ENCODE data around the gene DPYSL4. TPM values are rescaled to one million over a fixed set of nuclear protein-coding genes. Genes with fewer than 3 reads are reported as not detected.

The DPYSL4 gene
- total RNA-seq, 1 donor from 2014 or later: 0.53 TPM

DNA sequence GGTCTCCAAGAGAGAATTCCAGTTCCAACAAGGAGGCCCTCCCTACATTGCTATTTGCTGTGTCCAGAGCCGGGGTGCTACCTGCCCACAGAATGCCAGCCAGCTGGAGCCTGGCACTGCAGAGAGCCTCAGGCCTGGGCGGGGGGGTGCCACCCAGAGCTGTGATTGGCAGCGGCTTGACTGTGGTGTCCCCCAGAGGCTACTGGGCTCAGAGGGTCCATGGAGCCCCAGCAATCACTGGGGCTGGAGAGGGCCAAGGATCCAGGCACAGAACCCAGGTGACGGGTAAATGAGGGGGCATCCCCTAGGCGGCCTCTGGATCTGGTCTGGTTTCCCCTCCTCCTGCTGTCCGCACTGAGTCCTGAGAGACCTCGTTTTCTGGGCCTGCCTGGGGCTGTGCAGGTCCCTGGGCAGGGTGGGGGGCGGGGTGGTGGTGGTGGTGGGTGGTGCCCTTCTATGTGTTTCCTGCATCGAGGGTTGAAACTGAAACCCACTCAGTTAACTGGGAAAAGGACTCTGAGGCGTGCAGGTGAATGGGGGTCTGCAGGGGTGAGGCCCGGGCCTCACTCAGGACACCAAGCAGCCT is 12.6 kb downstream of the DPYSL4 start:
- H3K4me1 Mint-ChIP-seq: no peaks in the 10 kb centered on the region
- H3K9me3 Mint-ChIP-seq: no peaks in the 10 kb centered on the region
- intact Hi-C loops (cut with micrococcal nuclease): no loop called here
- no peak overlapping the region for H3K27ac Mint-ChIP-seq
- no peak for ATAC-seq (ENCODE audit: low read depth)
- POLR2A ChIA-PET: no interaction called here
- H3K27me3 Mint-ChIP-seq: no peaks in the 10 kb centered on the region
- H3K36me3 Mint-ChIP-seq (ENCODE audit: low read depth): no peaks in the 10 kb centered on the region
- CTCF ChIA-PET: no interaction called here
- DNase-seq: no peak
- no peak overlapping the region for H3K4me3 Mint-ChIP-seq
- TF ChIP-seq, protein P1, sequence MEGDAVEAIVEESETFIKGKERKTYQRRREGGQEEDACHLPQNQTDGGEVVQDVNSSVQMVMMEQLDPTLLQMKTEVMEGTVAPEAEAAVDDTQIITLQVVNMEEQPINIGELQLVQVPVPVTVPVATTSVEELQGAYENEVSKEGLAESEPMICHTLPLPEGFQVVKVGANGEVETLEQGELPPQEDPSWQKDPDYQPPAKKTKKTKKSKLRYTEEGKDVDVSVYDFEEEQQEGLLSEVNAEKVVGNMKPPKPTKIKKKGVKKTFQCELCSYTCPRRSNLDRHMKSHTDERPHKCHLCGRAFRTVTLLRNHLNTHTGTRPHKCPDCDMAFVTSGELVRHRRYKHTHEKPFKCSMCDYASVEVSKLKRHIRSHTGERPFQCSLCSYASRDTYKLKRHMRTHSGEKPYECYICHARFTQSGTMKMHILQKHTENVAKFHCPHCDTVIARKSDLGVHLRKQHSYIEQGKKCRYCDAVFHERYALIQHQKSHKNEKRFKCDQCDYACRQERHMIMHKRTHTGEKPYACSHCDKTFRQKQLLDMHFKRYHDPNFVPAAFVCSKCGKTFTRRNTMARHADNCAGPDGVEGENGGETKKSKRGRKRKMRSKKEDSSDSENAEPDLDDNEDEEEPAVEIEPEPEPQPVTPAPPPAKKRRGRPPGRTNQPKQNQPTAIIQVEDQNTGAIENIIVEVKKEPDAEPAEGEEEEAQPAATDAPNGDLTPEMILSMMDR (IDR thresholded peaks at IDR 0.05): no peak

DNA sequence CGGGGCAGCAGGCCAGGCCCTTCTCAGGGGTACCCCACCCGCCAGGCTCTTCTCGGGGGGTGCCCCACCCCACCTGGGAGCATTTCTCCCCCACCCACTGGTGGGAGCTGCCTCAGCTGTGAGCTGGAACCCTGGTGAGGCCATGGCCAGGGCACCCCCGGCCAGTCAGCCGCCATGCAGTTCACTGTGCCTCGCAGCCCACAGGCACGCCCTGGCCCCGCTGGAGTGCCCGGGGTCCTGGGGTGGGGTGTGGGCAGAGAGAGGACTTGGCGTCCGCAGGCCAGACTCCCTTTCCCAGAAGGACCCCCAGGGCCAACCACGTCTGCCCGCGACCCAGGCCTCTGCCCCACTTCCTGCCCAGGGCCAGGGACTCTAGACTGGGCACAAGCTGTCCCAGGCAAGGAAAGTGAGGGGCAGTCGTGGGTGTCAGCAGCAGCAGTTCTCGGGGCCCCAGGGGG is 13.1 kb downstream of the DPYSL4 start:
- H3K36me3 Mint-ChIP-seq (ENCODE audit: low read depth): no peaks in the 10 kb centered on the region
- DNase-seq: no peak
- H3K4me1 Mint-ChIP-seq: no peaks in the 10 kb centered on the region
- no peaks in the 10 kb centered on the region for H3K27me3 Mint-ChIP-seq
- ChIA-PET POLR2A (no interaction called here), CTCF (no interaction called here)
- no peak overlapping the region for H3K4me3 Mint-ChIP-seq
- intact Hi-C loops (cut with micrococcal nuclease): no loop called here
- TF ChIP-seq, protein P1 (IDR thresholded peaks at IDR 0.05): no peak
- no peak overlapping the region for H3K27ac Mint-ChIP-seq
- ATAC-seq (ENCODE audit: low read depth): no peak
- H3K9me3 Mint-ChIP-seq: no peaks in the 10 kb centered on the region

DNA sequence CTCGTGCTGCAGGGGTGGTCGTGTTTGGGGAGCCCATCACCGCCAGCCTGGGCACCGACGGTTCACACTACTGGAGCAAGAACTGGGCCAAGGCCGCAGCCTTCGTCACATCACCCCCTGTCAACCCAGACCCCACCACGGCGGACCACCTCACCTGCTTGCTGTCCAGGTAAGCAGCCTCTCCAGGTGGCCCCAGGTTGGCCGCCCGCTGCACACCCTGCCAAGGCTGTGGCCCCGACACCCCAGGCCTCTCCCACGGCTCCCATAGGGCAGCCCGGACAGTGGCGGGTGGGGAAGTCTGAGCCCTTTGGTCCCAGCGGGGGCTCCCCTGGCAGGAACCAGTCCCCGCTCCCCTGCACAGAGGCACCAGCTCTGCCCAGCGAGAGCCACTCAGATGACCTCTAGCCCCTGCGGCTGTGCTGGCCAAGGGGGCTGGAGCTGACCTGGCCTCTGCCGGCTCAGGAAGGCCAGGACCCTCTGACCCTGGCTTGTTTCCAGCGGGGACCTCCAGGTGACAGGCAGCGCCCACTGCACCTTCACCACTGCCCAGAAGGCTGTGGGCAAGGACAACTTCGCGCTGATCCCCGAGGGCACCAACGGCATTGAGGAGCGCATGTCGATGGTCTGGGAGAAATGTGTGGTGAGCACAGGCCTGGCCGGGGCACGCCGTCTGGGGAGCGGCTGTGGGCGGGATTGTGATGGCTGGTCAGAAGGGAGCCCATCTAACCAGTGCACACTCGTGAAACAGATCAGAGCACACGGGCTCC is 13.8 kb downstream of the DPYSL4 start:
- Mint-ChIP-seq H3K4me1 (no peaks in the 10 kb centered on the region), H3K27me3 (no peaks in the 10 kb centered on the region), H3K9me3 (no peaks in the 10 kb centered on the region), H3K27ac (no peak overlapping the region), H3K36me3 (ENCODE audit: low read depth) (no peaks in the 10 kb centered on the region), H3K4me3 (no peak overlapping the region)
- intact Hi-C loops (cut with micrococcal nuclease): no loop called here
- ChIA-PET POLR2A (no interaction called here), CTCF (no interaction called here)
- DNase-seq: no peak
- no peak for ATAC-seq (ENCODE audit: low read depth)
- TF ChIP-seq, protein P1 (IDR thresholded peaks at IDR 0.05): no peak

DNA sequence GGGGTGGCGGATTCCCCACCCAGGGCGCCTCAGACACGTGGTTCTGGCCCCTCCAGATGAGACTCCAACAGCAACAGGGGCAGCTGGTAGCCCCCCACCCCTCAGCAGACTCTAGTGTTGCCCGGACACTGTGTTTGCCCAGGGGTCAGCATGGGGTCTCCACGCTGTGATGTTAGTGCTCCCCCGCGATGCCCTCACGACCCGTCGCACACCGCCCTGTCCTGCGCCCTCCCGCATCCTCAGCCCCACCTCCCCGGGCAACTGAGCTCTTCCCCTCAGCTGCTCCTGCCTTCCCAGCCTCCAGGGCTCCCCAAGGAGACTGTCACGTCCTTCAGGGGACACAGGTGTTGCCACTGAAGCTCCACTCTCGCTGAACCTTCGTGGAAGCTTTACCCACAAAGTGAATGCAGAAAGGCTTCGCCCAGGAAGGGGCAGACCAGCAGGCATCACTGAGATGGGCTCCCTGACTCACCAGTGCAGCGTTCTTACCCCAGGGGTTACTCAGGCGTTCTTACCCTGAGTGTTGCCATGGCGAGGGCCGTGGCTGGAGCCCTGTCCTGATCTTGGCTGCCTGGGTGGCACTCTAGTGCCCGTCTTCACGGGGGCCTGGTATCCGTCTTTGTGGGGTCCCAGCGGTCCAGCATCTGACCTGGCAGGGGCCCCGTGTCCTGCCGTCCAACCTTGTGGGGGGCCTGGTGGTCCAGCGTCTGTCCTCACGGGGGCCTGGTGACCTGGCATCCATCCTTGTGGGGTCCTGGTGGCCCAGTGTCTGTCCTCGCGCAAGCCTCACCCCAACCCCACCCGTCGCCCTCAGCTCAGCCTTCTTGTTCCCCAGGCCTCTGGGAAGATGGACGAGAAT is 14.6 kb downstream of the DPYSL4 start:
- DNase-seq: no peak
- intact Hi-C loops (cut with micrococcal nuclease): no loop called here
- no peak overlapping the region for H3K4me3 Mint-ChIP-seq
- H3K27ac Mint-ChIP-seq: no peak overlapping the region
- ChIA-PET CTCF (no interaction called here), POLR2A (no interaction called here)
- H3K4me1 Mint-ChIP-seq: no peaks in the 10 kb centered on the region
- no peaks in the 10 kb centered on the region for H3K27me3 Mint-ChIP-seq
- H3K9me3 Mint-ChIP-seq: no peaks in the 10 kb centered on the region
- H3K36me3 Mint-ChIP-seq (ENCODE audit: low read depth): no peaks in the 10 kb centered on the region
- TF ChIP-seq, protein P1 (IDR thresholded peaks at IDR 0.05): no peak
- ATAC-seq (ENCODE audit: low read depth): no peak

Data from activated B cell treated with CpG ODN at 0.5 μM for 24 hours (primary cell).